Upper lobe of left lung (tissue), 6 donors: ENCODE data around the gene FAM89A. TPM values are rescaled to one million over a fixed set of nuclear protein-coding genes. Genes with fewer than 3 reads are reported as not detected.

Experiments used
- ATAC-seq, 2 donors: fragments of 200-7000 bp; cut with Tn5 transposase; one replicate each; pipeline ENCODE4 v1.9.1; 2022; ENCODE audit warnings: mild to moderate bottlenecking in 2 of 2, moderate library complexity in 2 of 2; ENCODE audit not compliant: low FRiP score in 2 of 2
- DNase-seq, 2 donors: peaks; one replicate each; pipeline ENCODE4 v3.0.0-alpha.2; 2019 to 2020
- H3K27ac ChIP-seq, 4 donors: fragments of 200-600 bp; sonication (generic); one replicate each; pipeline ENCODE4 v1.5.1; 2016 to 2019
- H3K27me3 ChIP-seq, 4 donors: fragments of 200-600 bp; sonication (generic); one replicate each; pipeline ENCODE4 v1.5.1; 2017 to 2019
- H3K36me3 ChIP-seq, 4 donors: fragments of 200-600 bp; sonication (generic); one replicate each; pipeline ENCODE4 v1.5.1; 2016 to 2019
- H3K4me1 ChIP-seq, 4 donors: fragments of 200-600 bp; sonication (generic); one replicate each; pipeline ENCODE4 v1.5.1; 2018 to 2019
- H3K4me3 ChIP-seq, 4 donors: fragments of 200-600 bp; sonication (generic); one replicate each; pipeline ENCODE4 v1.5.1; 2017 to 2019; ENCODE audit warnings: mild to moderate bottlenecking in 2 of 4, moderate library complexity in 1 of 4
- H3K9me3 ChIP-seq, 4 donors: fragments of 200-600 bp; sonication (generic); one replicate each; pipeline ENCODE4 v1.5.1; 2018 to 2019
- CTCF ChIP-seq, 6 experiments: fragments of 450-650 bp in 4 of 6; fragments of 200-600 bp in 2 of 6; sonication (generic) in 2 of 6; IDR thresholded peaks; one replicate each; pipeline ENCODE4 v1.5.1; 2016 to 2019; ENCODE audit warnings: antibody characterized with exemption in 6 of 6
- EP300 ChIP-seq, 4 donors: sonication (generic); formaldehyde crosslinking; IDR thresholded peaks; one replicate each; pipeline ENCODE4 v1.5.1; 2017; ENCODE audit warnings: antibody characterized with exemption in 4 of 4, control low read depth in 2 of 4
- POLR2A ChIP-seq, 4 donors: fragments of 450-650 bp; IDR thresholded peaks; one replicate each; pipeline ENCODE4 v1.5.1; 2016 to 2017; ENCODE audit warnings: antibody characterized with exemption in 4 of 4, mild to moderate bottlenecking in 2 of 4
- POLR2AphosphoS5 ChIP-seq, 2 donors: sonication (generic); formaldehyde crosslinking; IDR thresholded peaks; one replicate each; pipeline ENCODE4 v1.5.1; 2017; ENCODE audit warnings: antibody characterized with exemption in 2 of 2
- WGBS, 2 donors: methylation state at CpG; one replicate each; pipeline ENCODE4 v1.1.5; 2017 to 2018; 5-methylcytosine and 5-hydroxymethylcytosine counted together
- total RNA-seq, 6 donors: library from RNA; depleted of rRNA in 4 of 6; stranded (reverse); fragments of >200 nt in 4 of 6; gene quantifications; one replicate each; pipeline versions ENCODE4 v1.1.0 to v1.2.1, GENCODE V29; 2016 to 2021
- donor health status: DM: no; HTN: no; CAD: no; lungs with moderate emphysema.
- donor health status: DM: no; HTN: yes; CAD: no; lungs with severe emphysema.

The FAM89A gene
- total RNA-seq, 6 donors from 2014 or later: 17.8 to 64.5 (median 39.3) TPM

GRCh38 chr1:231021540-231022031, 18.5 kb downstream of the FAM89A start:
- WGBS, 2 donors: 69 to 76% methylated on average over 12 of the region's 12 CpGs
- DNase-seq (no peak), ATAC-seq (peak; percentile 11)
- no peaks in the 10 kb centered on the region for H3K27me3 ChIP-seq
- peak overlapping the region in 3 of 4 donors; percentile 47 to 79 (median 79) for H3K27ac ChIP-seq
- TF ChIP-seq EP300 (IDR thresholded peaks at IDR 0.05): no peak
- no peak for TF ChIP-seq CTCF (IDR thresholded peaks at IDR 0.05)
- no peaks in the 10 kb centered on the region for H3K9me3 ChIP-seq
- peaks cover 0 to 19% (median 3%) of the 10 kb centered on the region in 4 donors for H3K36me3 ChIP-seq
- peaks cover 13 to 24% (median 17%) of the 10 kb centered on the region in 4 donors for H3K4me1 ChIP-seq
- H3K4me3 ChIP-seq: no peak overlapping the region

- ATAC-seq (peak; percentile 5 to 28), DNase-seq (no peak)
- H3K27me3 ChIP-seq: no peaks in the 10 kb centered on the region
- H3K4me3 ChIP-seq: peak overlapping the region in 2 of 4 donors; percentile 9 to 17
- H3K27ac ChIP-seq: peak overlapping the region; percentile 36 to 80 (median 79)
- no peaks in the 10 kb centered on the region for H3K9me3 ChIP-seq
- peaks cover 13 to 24% (median 17%) of the 10 kb centered on the region in 4 donors for H3K4me1 ChIP-seq
- no peak for TF ChIP-seq CTCF (IDR thresholded peaks at IDR 0.05)
- no peak for TF ChIP-seq POLR2A (IDR thresholded peaks at IDR 0.05)
- no peak for TF ChIP-seq EP300 (IDR thresholded peaks at IDR 0.05)
- TF ChIP-seq POLR2AphosphoS5 (IDR thresholded peaks at IDR 0.05): no peak
- WGBS, 2 donors: 48 to 56% methylated on average over 7 of the region's 7 CpGs
- H3K36me3 ChIP-seq: peaks cover 0 to 19% (median 3%) of the 10 kb centered on the region in 4 donors
Observed at GRCh38 chr1:231020816-231021215, 19.2 kb downstream of the FAM89A start.

- ATAC-seq: peak; percentile 5 to 36
- DNase-seq: peak in 1 of 2 donors; percentile 46
- peak overlapping the region; percentile 36 to 80 (median 79) for H3K27ac ChIP-seq
Observed at GRCh38 chr1:231020139-231020601, 19.9 kb downstream of the FAM89A start.

GRCh38 chr1:231019711-231020110, 20.3 kb downstream of the FAM89A start:
- Histone ChIP-seq H3K27ac (peak overlapping the region; percentile 5 to 80 (median 79)), H3K4me3 (peak overlapping the region in 2 of 4 donors; percentile 9 to 17)
- 94 to 96% methylated on average over 14 of the region's 14 CpGs for WGBS, 2 donors

More at GRCh38 chr1:231020139-231020601, 19.9 kb downstream of the FAM89A start:
- H3K4me3 ChIP-seq: peak overlapping the region in 2 of 4 donors; percentile 9 to 17
- TF ChIP-seq EP300 (IDR thresholded peaks at IDR 0.05) (no peak), POLR2AphosphoS5 (IDR thresholded peaks at IDR 0.05) (peak in 1 of 2 donors; percentile 10), POLR2A (IDR thresholded peaks at IDR 0.05) (no peak), CTCF (IDR thresholded peaks at IDR 0.05) (peak in 2 of 6 experiments; percentile 6 to 28)
- H3K27me3 ChIP-seq: no peaks in the 10 kb centered on the region
- 54 to 80% methylated on average over 9 to 14 of the region's 14 CpGs for WGBS, 2 donors
- H3K4me1 ChIP-seq: peaks cover 13 to 24% (median 17%) of the 10 kb centered on the region in 4 donors
- no peaks in the 10 kb centered on the region for H3K9me3 ChIP-seq
- H3K36me3 ChIP-seq: peaks cover 0 to 19% (median 4%) of the 10 kb centered on the region in 4 donors

More at GRCh38 chr1:231019711-231020110, 20.3 kb downstream of the FAM89A start:
- peaks cover 0 to 19% (median 5%) of the 10 kb centered on the region in 4 donors for H3K36me3 ChIP-seq
- DNase-seq: no peak
- ATAC-seq: no peak
- peaks cover 13 to 24% (median 17%) of the 10 kb centered on the region in 4 donors for H3K4me1 ChIP-seq
- TF ChIP-seq POLR2A (IDR thresholded peaks at IDR 0.05) (no peak), POLR2AphosphoS5 (IDR thresholded peaks at IDR 0.05) (no peak), CTCF (IDR thresholded peaks at IDR 0.05) (no peak), EP300 (IDR thresholded peaks at IDR 0.05) (no peak)
- H3K27me3 ChIP-seq: no peaks in the 10 kb centered on the region
- no peaks in the 10 kb centered on the region for H3K9me3 ChIP-seq
